A549 (cell line): ENCODE measurements around the gene PRR15L.

Experiments
- CTCF ChIP-seq: fragments of >200 bp; sonication (Bioruptor Twin); formaldehyde crosslinking; IDR thresholded peaks from 3 replicates; pipeline ENCODE4 v1.5.1; 2016
- HDAC2 ChIP-seq: fragments of 200-600 bp; sonication (generic); IDR thresholded peaks from 2 replicates; pipeline ENCODE4 v1.6.1; 2016
- POLR2A ChIP-seq: IDR thresholded peaks from 2 replicates; pipeline ENCODE4 v1.6.1; 2012; ENCODE audit warnings: mild to moderate bottlenecking, low read length
- POLR2AphosphoS2 ChIP-seq: conservative IDR thresholded peaks from 2 replicates; pipeline ENCODE4 v1.6.1; 2012; ENCODE audit warnings: low read length, improper control_type of control experiment, inconsistent platforms
- RNF2 ChIP-seq: fragments of 200-600 bp; sonication (generic); IDR thresholded peaks from 2 replicates; pipeline ENCODE4 v1.6.1; 2016; ENCODE audit warnings: low read depth, mild to moderate bottlenecking, antibody characterized with exemption, moderate library complexity, borderline replicate concordance

DNA sequence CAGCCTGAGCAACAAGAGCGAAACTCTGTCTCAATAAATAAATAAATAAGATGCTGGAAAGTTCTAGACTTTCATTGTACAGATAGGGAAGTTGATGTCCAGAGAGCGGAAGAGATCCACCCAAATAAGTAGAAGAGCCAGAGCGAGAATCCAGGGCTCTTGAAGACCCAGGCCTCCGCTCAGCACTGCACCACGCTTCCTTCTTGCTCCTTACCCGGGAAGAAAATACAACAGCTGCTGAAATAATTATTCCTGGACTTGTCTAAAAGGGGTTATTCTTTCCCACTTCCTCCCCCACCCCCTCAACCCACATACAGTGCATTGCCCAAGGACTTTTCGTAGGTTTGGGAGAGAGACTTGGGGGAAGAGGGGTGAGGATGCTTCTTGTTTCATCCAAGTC lies 39.9 kb upstream of the PRR15L start:
- TF ChIP-seq RNF2 (no peak), CTCF (no peak), POLR2A (no peak), POLR2AphosphoS2 (no peak), HDAC2 (no peak)
